Myometrial cell (primary cell): ENCODE measurements around the gene SRSF6. TPM values are rescaled to one million over a fixed set of nuclear protein-coding genes. Genes with fewer than 3 reads are reported as not detected.

Experiments used
- total RNA-seq: library from RNA; depleted of rRNA; stranded (reverse); fragments of >200 nt; gene quantifications from 2 replicates; pipeline ENCODE4 v1.2.3, GENCODE V29; 2015

The SRSF6 gene
- total RNA-seq = 36.6 and 40.9 TPM in 2 replicates

GRCh38 chr20:43457640-43458421, at the start of gene SRSF6:
Gene SRSF6, plus strand, starts transcription at chr20:43457896. Its CDS starts 138 bp downstream, at chr20:43458034.

GRCh38 chr20:43507150-43508080, 49.7 kb downstream of the SRSF6 start, which contains the start of gene L3MBTL1:
Gene L3MBTL1, plus strand, starts transcription at chr20:43507697. Its CDS starts 5,807 bp downstream, at chr20:43513504.

Other genes with a start within 250 kb of the SRSF6 start
- 2.9 and 6.6 TPM in 2 replicates for gene L3MBTL1, start 49.8 kb downstream of the SRSF6 start, total RNA-seq
- gene SGK2, start 101.1 kb downstream of the SRSF6 start, total RNA-seq = 0.18 TPM in 1 of 2 replicates, not detected in the other
- gene IFT52, start 133.0 kb downstream of the SRSF6 start, total RNA-seq = 31.0 and 31.7 TPM in 2 replicates
- gene MYBL2, start 209.2 kb downstream of the SRSF6 start, total RNA-seq = 36.9 and 38.9 TPM in 2 replicates